Epithelial cell of esophagus (primary cell): ENCODE data around the gene CNOT4.

Experiments
- DNase-seq: peaks from one replicate; pipeline ENCODE4 v3.0.0; 2010; ENCODE audit warnings: low read depth
- H3K4me3 ChIP-seq: 2 replicates; pipeline ENCODE4 v1.5.1; 2011; ENCODE audit warnings: mild to moderate bottlenecking, low read length, control low read depth
- CTCF ChIP-seq: IDR thresholded peaks from 2 replicates; pipeline ENCODE4 v1.5.1; 2011; ENCODE audit warnings: low read depth, mild to moderate bottlenecking, low read length, control low read depth, inconsistent platforms; ENCODE audit not compliant: insufficient read depth; ENCODE audit errors: missing control alignments

Gene CNOT4

GRCh38 chr7:135434047-135434446 lies 75.9 kb downstream of the CNOT4 start:
- no peak overlapping the region for H3K4me3 ChIP-seq
- TF ChIP-seq CTCF, result no peak
- DNase-seq, result no peak

GRCh38 chr7:135430626-135431025 lies 79.3 kb downstream of the CNOT4 start:
- DNase-seq, result no peak
- TF ChIP-seq CTCF, result no peak
- H3K4me3 ChIP-seq, result no peak overlapping the region

GRCh38 chr7:135428879-135429278 lies 81.0 kb downstream of the CNOT4 start:
- H3K4me3 ChIP-seq, result no peak overlapping the region
- no peak for DNase-seq
- no peak for TF ChIP-seq CTCF

GRCh38 chr7:135428011-135428410 lies 81.9 kb downstream of the CNOT4 start:
- TF ChIP-seq CTCF, result no peak
- no peak for DNase-seq
- no peak overlapping the region for H3K4me3 ChIP-seq

- H3K4me3 ChIP-seq, result no peak overlapping the region
- no peak for TF ChIP-seq CTCF
- DNase-seq, result no peak
Observed at GRCh38 chr7:135427166-135427565, 82.7 kb downstream of the CNOT4 start.

- H3K4me3 ChIP-seq, result no peak overlapping the region
- DNase-seq, result no peak
- TF ChIP-seq CTCF, result no peak
Observed at GRCh38 chr7:135425036-135425435, 84.9 kb downstream of the CNOT4 start.

GRCh38 chr7:135420786-135421185 lies 89.1 kb downstream of the CNOT4 start:
- TF ChIP-seq CTCF, result no peak
- H3K4me3 ChIP-seq, result no peak overlapping the region
- DNase-seq, result peak; percentile 20
